NCI-H510A (cell line): ENCODE data around the gene TRPV4.
A peak's percentile ranks its signal among the peaks of the same experiment; 100 is the strongest.

ENCODE experiments used
- DNase-seq: peaks from one replicate; lab custom pipeline; 2025; lab: John Stamatoyannopoulos, UW

TRPV4 gene

DNA sequence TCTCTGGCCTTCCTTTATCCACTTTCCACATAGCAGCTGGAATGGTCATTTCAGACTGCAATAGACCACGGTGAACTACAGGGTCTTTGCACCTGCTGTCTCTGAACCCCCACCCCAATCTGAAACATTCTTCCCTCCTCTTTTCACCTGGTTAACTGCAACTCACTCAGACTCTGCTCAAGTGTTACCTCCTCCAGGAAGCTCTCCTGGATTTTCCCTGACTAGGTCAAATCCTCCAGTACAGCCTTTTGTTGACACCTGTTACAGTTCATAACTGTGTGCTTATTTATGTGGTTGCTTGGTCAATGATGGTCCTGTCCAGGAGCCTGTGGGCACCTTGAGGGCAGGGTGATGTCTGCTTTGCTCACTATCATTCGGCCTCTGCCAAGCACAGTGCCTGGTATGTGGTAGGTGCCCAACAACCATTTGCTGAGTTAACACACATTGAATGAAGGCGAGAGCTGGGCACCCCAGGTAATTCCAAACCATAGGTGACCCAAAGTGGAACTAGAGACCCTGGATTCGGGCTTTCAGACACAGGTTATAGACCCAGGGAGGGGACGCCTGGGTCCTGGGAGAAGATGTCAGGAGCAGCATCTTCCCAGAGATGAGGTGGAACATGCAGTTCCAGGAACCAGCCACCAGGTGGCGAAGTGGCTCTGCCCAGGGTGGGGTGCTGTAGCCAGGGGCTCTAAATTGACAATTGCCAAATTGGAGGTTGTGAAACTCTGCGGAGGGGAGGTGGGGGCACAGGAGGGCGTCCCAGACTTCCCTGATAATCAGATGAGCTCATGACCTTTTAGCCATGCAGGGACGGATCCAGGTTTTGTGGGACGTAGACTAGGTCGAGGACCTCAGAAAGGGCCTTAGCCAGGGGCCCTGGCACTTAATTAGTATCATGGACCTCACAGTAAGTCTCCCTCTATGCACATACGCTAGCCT lies 28.1 kb downstream of the TRPV4 start:
- no peak for DNase-seq

DNA sequence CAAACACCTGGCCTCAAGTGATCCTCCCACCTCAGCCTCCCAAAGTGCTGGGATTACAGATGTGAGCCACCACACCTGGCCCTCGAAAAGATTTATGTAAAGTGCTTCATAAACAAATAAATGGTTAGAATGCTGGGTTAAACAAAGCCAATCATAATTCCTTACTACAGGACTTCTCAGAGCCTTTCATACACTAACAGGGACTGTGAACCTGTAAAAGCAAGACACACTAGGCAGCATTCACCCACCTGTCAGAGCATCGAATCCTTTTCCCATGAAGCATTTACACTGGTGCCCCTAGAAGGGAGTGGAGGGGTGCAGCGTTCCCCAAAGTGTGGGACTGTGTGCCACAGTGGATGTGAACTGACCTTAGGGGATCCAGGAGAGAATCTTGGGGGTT lies 29.5 kb downstream of the TRPV4 start:
- DNase-seq, result no peak

DNA sequence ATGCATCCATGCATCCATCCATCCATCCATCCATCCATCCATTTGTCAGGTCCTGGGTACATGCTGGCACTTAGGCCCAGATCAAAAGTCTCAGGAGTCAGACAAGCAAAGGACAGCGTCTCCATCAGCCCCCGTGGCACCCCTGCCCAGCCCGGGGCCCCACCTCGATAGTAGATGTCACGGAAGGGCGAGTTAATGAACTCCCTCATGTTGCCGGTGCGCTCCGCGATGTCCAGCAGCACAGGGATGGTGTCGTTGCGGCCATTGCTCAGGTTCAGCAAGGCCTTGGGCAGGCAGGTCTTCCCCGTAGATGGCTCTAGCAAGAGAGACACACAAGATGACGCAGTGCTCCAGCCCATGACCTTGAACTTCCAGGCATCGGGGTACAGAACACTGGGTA lies 30.4 kb downstream of the TRPV4 start:
- no peak for DNase-seq

DNA sequence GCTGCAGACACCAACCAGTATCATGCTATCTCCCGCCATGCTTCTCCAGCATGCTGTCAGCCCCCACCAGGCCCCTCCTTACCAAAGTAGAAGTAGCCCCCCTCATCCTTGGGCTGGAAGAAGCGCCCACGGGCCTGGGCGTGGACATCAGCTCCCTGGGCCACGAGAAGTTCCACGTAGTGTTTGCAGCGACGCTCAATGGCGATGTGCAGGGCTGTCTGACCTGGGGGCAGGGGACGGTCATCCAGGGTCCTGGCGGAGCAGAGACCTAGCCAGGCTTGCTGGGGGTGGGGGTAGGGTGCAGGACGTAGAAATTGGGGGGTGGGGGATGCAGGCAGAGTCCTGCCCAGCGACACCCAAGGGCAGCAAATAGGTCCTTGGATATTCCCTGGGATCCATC lies 32.7 kb downstream of the TRPV4 start:
- no peak for DNase-seq

DNA sequence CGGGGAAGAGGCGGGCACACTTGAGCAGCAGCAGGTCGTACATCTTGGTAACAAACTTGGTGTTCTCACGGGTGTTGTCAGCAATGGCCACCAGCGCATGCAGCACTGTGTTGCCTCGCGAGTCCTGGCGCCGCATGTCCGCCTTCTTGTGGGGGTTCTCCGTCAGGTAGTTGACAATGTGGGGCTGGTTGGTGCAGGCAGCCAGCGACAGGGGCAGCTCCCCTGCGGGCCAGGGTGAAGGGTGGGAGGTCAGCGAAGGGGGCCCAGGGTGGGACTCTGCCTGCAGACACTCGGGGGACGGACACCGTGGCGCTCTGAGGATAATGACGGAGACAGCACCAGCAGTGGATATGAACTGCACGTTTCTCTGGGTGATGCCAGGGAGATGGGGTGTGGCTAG lies 34.5 kb downstream of the TRPV4 start:
- no peak for DNase-seq

DNA sequence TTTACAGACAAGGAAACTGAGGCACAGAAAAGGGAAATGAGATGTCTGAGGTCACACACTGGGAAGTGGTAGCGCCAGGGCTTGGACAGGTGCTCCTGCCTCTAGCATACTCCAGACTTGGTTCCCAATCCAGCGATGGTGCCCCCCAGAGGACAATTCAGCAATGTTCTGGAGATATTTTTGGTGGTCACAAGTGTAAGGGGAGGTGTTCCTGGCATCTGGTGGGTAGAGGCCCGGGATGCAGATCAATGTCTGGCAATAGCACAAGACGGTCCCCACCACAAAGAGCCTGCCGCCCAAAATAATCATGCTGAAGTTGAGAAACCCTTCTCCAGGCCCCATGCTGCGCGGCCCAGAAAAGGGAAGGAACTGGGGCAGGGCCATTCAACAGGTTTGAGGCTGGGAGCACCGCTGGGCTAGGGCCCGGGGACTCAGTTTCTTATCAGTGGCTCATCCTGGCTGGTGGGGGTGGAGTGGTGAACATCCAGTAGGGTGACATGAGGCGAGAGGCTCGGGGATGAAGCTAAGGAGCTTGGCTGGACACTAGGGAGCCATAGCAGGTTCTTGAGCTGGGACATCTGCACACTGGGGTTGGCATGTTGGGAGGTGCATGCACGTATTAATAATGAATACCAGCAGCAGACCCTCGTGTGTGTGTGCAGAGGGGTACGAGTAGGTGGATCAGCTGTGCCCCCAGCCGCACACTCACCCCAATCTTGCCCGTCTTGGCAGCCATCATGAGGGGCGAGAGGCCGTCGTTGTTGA lies 35.1 kb downstream of the TRPV4 start:
- no peak for DNase-seq

DNA sequence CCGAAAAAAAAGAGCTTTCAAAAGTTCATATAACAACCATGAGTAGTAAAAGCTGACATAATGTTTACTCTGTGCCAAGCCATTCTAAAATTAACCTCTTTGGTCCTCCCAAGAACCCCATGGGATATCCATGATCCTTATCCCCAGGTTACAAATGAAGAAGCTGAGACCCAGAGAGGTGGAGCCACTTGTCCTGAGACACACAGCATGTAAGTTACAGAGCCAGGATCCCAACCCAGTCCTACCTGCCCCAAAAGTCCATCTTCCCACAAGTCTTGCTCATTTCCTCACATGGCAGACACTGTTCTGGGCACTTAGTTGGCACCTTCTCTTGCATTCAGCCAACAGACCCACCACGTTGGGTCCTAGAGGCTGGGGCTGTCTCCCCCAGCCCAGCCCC lies 37.1 kb downstream of the TRPV4 start:
- no peak for DNase-seq

DNA sequence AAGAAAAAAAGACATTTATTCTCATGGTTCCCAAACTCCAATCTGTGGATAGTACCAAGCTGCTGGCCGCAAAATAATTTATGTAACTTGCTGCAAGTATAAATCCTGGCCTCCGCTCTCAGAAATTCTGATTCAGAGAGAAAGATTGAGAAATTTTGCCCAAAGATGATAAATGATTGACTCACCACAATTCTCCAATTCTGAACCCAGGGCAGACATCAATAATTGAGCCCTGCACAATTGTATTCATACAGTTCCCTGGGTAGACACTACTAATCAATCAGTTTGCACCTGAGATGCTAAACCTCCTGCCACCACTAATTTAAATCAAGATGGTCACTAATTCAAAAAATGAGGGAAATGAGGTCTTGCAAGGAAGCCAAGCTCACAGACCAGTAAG lies 38.2 kb downstream of the TRPV4 start:
- no peak for DNase-seq

DNA sequence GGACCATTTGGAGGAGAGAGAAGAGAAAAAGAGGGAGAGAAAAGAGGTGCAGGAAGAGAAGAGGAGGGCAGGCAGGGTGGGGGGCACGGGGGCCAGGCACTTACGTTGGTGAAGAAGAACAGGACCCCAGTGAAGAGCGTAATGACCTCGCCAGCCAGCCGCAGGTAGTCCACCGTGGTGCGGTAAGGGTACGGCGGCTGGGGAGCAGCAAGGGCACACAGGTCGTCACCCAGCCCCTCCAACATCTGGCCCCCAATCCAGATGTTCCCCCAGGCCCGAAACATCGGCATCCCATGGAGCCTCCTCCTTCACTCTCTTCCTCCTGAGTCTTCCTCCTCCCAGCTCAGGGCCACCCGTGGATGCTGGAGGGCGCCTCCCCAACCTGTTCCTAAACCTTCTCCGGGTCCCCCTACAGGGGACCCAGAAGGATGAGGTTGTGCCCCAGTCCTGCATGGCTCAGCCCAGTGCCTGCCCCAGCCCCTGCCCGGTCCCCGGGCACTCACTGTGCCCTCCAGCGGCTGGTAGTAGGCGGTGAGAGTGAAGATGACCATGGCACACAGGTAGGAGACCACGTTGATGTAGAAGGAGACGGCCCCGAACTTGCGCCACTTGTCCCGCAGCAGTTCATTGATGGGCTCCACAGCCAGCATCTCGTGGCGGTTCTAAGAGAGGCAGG lies 39.2 kb downstream of the TRPV4 start:
- DNase-seq, result no peak

DNA sequence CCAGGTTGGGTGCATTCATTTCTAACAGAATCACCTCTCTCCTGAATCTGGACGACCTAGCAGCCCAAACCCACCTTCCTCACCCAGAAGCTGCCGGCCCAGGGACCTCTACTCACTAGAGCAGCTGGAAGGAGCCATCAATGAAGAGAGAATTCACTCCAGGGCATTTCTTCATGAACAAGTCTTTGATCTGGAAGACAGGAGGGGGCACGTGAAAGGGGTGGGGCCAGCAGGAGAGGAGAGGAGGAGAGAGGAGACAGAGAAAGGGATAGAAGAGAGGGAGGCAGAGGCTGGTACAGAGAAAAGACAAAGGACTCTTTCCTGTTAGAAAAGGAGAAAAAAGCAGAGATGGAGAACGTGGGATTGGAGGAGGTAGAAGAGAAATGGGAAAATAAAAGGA lies 39.8 kb downstream of the TRPV4 start:
- no peak for DNase-seq

DNA sequence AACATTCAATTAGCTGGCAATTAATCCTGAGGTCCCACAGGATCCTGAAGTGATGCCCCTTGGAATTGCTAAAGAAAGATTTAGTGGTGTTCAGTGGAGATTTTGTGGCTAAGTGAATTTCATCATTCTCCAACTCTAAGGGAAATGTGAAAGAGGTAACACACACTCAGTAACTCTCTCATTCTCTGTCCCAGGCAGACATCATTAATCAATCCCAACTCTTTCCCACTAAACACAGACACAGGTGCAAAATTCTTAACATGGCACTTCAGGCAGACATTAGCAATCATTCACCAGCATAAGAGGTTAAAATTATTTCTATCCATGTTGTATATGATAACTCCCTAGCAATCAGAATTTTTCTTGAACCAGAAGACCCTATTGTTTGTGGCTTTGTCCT lies 40.2 kb downstream of the TRPV4 start:
- no peak for DNase-seq

DNA sequence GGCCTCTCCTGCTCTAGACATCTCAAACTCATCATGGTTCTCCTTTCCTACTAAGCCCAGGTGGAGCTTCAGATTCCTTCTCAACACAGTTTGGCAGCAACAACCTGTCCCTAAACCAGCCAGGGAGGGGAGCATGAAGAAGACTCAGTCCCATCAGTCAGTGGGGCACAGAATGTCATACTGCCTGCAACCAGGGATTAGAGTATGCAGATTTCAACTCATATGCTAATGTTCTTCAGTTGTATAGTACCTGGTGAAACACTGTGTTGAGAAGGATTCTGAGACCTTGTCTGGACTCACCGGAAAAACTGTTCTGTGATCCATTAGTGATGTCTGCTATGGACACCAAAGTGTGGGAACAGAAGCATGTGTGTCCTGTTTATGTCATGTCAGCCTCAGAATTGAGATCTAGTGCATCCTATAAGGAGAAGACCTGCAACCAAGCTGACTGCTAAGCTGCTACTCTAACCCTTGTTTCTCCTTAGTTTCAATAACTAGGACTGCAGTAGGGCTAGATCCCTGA lies 43.6 kb downstream of the TRPV4 start:
- no peak for DNase-seq

DNA sequence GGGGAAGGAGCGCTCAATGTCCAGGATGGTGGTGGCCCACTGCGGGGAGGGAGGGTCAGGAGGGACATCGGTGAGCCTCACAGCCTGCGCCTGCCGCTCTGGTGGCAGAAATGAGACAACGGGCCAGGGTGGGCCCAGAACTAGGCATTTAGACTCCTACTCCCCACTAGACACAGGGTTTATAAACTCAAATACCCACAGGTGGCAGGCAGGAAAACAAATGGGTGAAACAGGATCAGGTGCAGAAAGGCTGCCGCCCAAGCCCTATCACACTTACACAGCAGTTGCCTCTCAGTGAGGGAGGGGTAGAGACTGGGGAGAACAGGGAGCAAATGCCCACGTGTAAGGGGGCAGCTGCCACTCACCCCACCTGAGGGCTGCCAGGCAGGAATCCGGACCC lies 46.4 kb downstream of the TRPV4 start:
- DNase-seq, result no peak

DNA sequence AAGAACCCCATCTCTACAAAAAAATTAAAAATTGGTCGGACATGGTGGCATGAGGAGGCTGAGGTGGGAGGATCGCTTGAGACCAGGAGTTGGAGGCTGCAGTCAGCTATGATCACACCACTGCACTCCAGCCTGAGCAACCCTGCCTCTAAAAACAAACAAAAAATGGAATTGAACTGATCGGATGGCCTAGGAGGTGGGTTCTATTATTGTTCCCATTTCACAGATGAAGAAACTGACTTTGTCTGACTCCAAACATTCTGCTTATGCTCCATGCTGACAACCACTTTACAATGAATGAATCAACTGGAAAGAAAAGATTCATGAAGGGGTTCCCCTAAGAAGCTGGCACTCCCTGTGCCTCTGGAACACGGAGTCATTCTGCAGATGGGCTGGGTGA lies 47.3 kb downstream of the TRPV4 start:
- DNase-seq, result no peak

DNA sequence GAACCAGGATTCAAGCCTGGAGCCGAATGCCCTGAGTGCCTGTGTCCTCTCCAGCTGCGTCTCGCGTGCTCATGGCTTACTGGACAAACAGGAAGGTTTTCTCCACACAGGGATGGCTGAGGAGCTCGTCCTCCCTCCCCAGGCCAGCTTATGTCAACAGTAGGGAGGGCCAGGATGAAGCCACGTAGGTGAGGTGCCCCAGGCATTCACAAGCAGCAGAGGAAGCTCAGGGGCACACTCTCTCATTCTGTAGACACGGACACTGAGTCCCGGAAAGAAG lies 49.3 kb downstream of the TRPV4 start:
- DNase-seq, result no peak

DNA sequence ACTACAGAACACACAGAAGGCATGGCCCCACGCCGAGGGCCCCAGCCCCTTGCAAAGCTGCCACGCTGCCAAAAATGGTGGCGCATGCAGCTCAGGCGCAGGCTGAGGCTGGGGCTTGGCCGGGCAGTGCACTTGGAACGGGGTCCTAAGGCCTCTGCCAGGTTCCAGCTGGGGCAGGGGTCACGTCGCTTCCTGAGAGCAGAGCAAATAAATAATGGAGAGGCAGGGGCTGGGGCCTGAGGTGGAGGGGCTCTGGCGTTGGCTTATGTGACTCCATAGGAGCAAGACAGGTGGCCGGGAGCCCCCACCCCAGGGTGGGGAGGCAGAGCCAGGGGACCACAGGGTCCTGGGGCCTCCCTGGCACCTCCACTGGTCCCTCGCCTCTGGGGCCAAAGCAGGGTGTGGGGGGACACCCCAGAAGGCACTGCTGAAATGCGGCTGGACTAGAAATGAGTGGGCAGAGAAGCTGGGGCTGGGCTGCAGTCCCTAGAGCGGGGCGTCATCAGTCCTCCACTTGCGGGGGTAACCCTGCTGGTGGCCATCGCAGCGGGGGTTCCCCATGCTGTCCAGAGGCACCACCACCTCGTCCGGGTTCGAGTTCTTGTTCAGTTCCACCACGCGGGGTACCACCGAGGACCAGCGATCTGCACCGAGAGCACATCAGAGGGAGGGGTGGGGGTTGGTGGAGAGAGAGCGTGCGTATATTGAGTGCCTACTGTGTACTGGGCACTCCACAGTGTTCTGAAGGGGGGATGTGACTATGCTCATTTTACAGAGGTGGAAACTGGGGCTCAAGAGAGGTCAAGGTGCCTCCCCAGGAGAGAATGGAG lies 49.8 kb downstream of the TRPV4 start:
- DNase-seq, result no peak

DNA sequence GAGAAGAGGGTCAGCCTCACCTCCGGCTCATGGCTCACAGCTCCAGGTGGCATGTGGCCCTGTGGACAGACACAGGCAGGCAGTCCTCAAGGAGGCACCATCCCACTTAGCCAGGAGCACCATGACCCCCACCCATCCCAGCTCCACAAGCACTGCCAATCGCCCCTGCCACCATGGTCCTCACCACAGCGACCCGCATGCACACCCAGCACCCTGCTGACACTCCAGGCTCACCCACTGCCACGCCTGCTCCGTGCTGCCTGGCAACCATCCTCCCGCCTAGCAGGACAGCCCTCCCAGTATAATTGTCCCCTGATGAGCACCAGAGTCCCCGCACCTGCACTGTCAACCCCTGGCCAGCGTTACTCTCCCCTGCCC lies 50.9 kb downstream of the TRPV4 start:
- DNase-seq, result no peak

DNA sequence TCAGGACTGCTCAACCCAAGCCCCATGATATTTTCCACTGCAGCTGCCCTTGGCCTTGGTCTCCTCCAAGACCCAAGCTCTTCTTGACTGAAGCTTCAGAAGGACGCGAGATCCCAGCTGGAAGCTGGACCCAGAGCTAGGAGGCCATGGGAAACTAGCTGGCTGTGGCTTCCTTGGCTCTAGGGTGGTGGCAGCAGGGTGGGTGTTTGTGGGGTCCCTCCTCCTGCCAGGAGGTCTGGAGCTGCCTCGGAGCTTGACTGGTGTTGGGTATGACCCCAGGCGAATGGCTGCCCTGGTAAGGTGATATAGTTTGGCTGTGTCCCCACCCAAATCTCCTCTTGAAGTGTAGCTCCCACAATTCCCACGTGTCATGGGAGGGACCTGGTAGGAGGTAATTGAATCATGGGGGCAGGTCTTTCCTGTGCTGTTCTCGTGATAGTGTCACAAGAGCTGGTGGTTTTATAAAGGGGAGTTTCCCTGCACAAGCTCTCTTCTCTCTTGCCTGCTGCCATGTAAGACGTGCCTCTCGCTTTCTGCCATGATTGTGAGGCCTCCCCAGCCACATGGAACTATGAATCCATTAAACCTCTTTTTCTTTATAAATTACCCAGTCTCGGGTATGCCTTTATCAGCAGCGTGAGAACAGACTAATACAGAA lies 51.4 kb downstream of the TRPV4 start:
- no peak for DNase-seq

DNA sequence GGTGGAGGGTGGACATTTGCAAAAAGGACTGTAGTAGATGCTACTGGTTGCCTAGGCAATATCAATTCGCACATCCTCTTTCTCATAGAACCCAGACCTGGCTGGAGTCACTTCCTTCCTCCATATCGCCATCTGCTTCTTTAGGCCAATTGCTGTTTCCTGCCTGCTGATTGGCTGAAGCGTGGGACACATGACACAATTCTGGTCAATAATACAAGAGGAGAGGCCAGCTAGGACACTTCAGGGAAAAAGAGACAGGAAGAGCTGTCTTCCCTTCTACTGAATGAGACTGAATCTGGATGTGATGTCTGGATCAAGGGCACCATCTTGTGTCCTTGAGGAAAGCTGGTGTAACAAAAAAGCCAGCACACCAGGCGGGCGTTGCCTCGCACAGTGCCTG lies 53.8 kb downstream of the TRPV4 start:
- no peak for DNase-seq

DNA sequence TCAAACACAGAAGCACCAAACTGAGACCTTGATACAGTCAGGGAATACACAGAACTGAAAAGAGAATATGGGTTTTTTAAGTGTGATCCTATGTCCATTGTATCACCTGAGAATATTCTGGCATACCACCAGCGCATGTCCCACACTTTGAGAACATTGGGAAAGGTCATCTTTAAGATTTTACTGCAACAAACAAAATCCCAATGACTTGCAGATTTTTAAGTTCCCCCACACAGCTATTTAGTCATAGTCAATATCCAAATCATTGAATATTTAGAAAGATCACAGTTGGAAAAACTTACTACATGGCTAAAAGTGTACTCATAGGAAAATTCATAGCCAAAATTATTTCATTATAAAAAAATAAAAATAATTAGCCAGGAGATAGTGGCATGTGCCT lies 54.5 kb downstream of the TRPV4 start:
- no peak for DNase-seq

DNA sequence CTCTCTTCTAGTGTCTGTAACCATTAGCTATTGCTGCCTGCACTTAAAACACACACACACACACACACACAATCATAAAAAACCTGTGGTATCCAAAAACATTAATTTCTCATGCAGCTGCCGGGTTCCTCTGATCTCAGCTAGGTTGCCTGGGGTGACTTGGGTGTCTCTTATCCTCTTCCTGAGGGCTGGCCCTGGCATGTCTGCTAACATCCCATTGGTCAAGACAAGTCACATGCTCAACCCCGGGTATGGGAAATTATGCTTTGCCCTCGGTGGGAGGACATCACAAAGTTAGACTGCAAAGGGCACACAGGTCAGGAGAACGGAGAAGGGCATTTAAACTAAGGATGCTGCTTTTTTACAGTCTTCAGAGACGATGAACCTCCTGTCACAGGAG lies 55.7 kb downstream of the TRPV4 start:
- peak; percentile 26 for DNase-seq
